Trophoblast cell (in vitro differentiated cells and primary cell): Measurements from ENCODE around the gene SNRK.
A peak's percentile ranks its signal among the peaks of the same experiment; 100 is the strongest.

Source experiments
- DNase-seq, 2 donors: peaks; one replicate each; pipeline ENCODE4 v3.0.0-alpha.2; 2016
- H2AFZ ChIP-seq: 2 replicates; pipeline ENCODE4 v1.6.1; 2013; ENCODE audit warnings: low read length, moderate library complexity, mild to moderate bottlenecking; ENCODE audit not compliant: insufficient read depth, poor library complexity
- H2AK5ac ChIP-seq: 2 replicates; pipeline ENCODE4 v1.6.1; 2013; ENCODE audit warnings: mild to moderate bottlenecking, low read length
- H2BK120ac ChIP-seq: 2 replicates; pipeline ENCODE4 v1.6.1; 2013; ENCODE audit warnings: low read length, mild to moderate bottlenecking, moderate library complexity; ENCODE audit not compliant: insufficient read depth, poor library complexity
- H2BK12ac ChIP-seq: 2 replicates; pipeline ENCODE4 v1.6.1; 2013; ENCODE audit warnings: mild to moderate bottlenecking, low read length, moderate library complexity
- H2BK5ac ChIP-seq: 2 replicates; pipeline ENCODE4 v1.6.1; 2013; ENCODE audit warnings: low read length, low read depth, moderate library complexity, mild to moderate bottlenecking; ENCODE audit not compliant: poor library complexity
- H3K14ac ChIP-seq: 2 replicates; pipeline ENCODE4 v1.6.1; 2013; ENCODE audit warnings: mild to moderate bottlenecking, low read length
- H3K18ac ChIP-seq: 2 replicates; pipeline ENCODE4 v1.6.1; 2013; ENCODE audit warnings: mild to moderate bottlenecking, low read length
- H3K23ac ChIP-seq: 2 replicates; pipeline ENCODE4 v1.6.1; 2013; ENCODE audit warnings: low read length
- H3K27ac ChIP-seq: 2 replicates; pipeline ENCODE4 v1.5.1; 2013; ENCODE audit warnings: low read depth, mild to moderate bottlenecking, inconsistent platforms, low read length, moderate library complexity
- H3K27me3 ChIP-seq: 2 replicates; pipeline ENCODE4 v1.6.1; 2013; ENCODE audit warnings: inconsistent platforms, mild to moderate bottlenecking, low read length, moderate library complexity; ENCODE audit not compliant: insufficient read depth
- H3K36me3 ChIP-seq, 2 experiments: 1 replicate in 1 of 2; 2 replicates in 1 of 2; pipeline ENCODE4 v1.6.1; 2013; ENCODE audit warnings: low read length in 2 of 2, mild to moderate bottlenecking in 2 of 2, moderate library complexity in 1 of 2; ENCODE audit not compliant: insufficient read depth in 2 of 2, control insufficient read depth in 1 of 2
- H3K4ac ChIP-seq: 2 replicates; pipeline ENCODE4 v1.6.1; 2013; ENCODE audit warnings: low read depth, mild to moderate bottlenecking, low read length, moderate library complexity
- H3K4me1 ChIP-seq, 2 experiments: 1 replicate in 1 of 2; 2 replicates in 1 of 2; pipeline ENCODE4 v1.6.1; 2013; ENCODE audit warnings: low read length in 2 of 2, mild to moderate bottlenecking in 2 of 2, moderate library complexity in 1 of 2; ENCODE audit not compliant: insufficient read depth in 2 of 2, control insufficient read depth in 1 of 2
- H3K4me2 ChIP-seq: 2 replicates; pipeline ENCODE4 v1.6.1; 2013; ENCODE audit warnings: inconsistent platforms, mild to moderate bottlenecking, low read length, moderate library complexity
- H3K4me3 ChIP-seq: 2 replicates; pipeline ENCODE4 v1.5.1; 2013; ENCODE audit warnings: mild to moderate bottlenecking, low read depth, low read length, inconsistent platforms
- H3K79me1 ChIP-seq: one replicate; pipeline ENCODE4 v1.6.1; 2013; ENCODE audit warnings: low read length
- H3K79me2 ChIP-seq: 2 replicates; pipeline ENCODE4 v1.6.1; 2013; ENCODE audit warnings: low read length, mild to moderate bottlenecking; ENCODE audit not compliant: control insufficient read depth, insufficient read depth, poor library complexity
- H3K9ac ChIP-seq: 2 replicates; pipeline ENCODE4 v1.6.1; 2013; ENCODE audit warnings: mild to moderate bottlenecking, low read length
- H3K9me3 ChIP-seq: 2 replicates; pipeline ENCODE4 v1.6.1; 2013; ENCODE audit warnings: low read depth, mild to moderate bottlenecking, control low read depth, inconsistent platforms, low read length; ENCODE audit not compliant: insufficient read depth
- H4K12ac ChIP-seq: 2 replicates; pipeline ENCODE4 v1.6.1; 2013; ENCODE audit warnings: low read depth, mild to moderate bottlenecking, low read length, moderate library complexity
- H4K8ac ChIP-seq: 2 replicates; pipeline ENCODE4 v1.6.1; 2013; ENCODE audit warnings: low read depth, mild to moderate bottlenecking, low read length, moderate library complexity
- H4K91ac ChIP-seq: one replicate; pipeline ENCODE4 v1.6.1; 2013; ENCODE audit warnings: low read depth, mild to moderate bottlenecking, low read length, moderate library complexity
- WGBS: extraction: QIAGEN DNeasy Blood & Tissue Kit; methylation state at CpG from one replicate; pipeline ENCODE4 v1.1.7; 2013; ENCODE audit warnings: missing lambda C conversion rate; ENCODE audit not compliant: insufficient read length, insufficient coverage; ENCODE audit errors: extremely low coverage; 5-methylcytosine and 5-hydroxymethylcytosine counted together

Gene SNRK

DNA sequence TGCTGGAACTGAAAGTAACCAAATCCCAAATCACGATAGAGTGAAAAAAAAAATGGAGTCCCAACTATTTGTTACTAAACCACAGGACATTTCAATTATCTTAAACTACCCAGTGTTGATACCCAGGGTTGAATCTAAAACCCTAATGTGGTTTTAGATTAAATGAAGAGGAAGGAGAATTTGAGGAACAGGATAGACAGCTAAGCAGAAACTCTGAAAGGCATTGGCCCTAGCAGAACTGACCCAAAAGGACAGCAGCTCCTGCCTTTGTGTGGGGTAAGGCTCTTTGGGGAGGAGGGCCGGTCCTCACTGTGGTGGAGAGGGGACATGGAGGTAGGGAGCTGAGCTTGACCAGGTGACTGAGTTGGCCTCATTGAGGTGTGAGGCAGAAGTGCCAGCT is 30.7 kb upstream of the SNRK start:
- no peak overlapping the region for H3K9ac ChIP-seq
- DNase-seq: no peak
- H4K8ac ChIP-seq: no peak overlapping the region
- no peak overlapping the region for H4K12ac ChIP-seq
- no peak overlapping the region for H4K91ac ChIP-seq
- H3K9me3 ChIP-seq: no peaks in the 10 kb centered on the region
- H3K27me3 ChIP-seq: no peaks in the 10 kb centered on the region
- no peak overlapping the region for H3K4me2 ChIP-seq
- no peaks in the 10 kb centered on the region for H3K4me1 ChIP-seq
- no peak overlapping the region for H2BK12ac ChIP-seq
- H3K18ac ChIP-seq: no peak overlapping the region
- no peaks in the 10 kb centered on the region for H3K79me1 ChIP-seq
- WGBS: no CpG with 5 or more reads among the region's 2 CpGs
- H2BK120ac ChIP-seq: no peak overlapping the region
- no peak overlapping the region for H3K23ac ChIP-seq
- H2AFZ ChIP-seq: no peak overlapping the region
- H3K36me3 ChIP-seq: no peaks in the 10 kb centered on the region
- no peak overlapping the region for H3K4ac ChIP-seq
- no peak overlapping the region for H3K27ac ChIP-seq
- H2BK5ac ChIP-seq: no peak overlapping the region
- H3K79me2 ChIP-seq: no peaks in the 10 kb centered on the region
- H2AK5ac ChIP-seq: no peak overlapping the region
- no peak overlapping the region for H3K14ac ChIP-seq
- H3K4me3 ChIP-seq: no peak overlapping the region

DNA sequence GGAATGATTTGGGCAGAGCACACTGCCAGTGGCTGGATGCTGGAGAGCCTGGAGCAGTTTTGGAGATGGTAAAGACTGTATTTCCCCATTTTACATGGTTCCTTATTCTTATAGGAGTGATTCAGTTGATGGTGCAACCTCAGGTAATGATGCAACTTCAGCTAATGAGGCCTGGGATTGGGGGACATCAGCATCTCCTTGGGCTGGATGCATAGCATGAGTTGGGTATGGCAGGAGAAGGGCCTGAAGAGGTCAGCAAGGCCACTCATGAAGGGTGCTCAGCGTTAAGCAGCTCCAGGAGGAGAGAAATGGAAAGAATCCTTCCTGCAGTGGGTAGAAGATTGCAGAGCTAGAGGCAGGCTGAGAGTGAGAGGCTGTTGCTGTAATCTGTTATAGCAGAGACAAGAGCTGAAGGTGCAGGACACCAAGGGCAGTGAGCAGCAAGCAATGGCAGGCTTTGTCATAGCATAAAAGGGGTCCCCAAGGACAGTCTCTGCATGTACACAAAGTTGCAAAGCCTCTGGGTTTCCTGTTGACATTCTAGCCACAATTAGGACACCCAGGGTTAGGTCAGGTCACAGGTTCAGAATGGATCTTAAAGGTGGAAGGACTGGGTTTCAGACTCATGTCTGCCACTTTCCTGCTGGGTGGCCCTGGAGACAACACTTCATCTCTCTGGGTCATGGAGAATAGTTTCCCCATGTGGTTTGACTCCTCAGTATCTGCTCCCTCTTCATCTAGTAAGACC is 29.5 kb upstream of the SNRK start:
- Histone ChIP-seq H3K27ac (no peak overlapping the region), H3K4ac (no peak overlapping the region), H3K79me2 (no peaks in the 10 kb centered on the region), H3K4me2 (no peak overlapping the region), H2BK12ac (no peak overlapping the region), H3K4me1 (no peaks in the 10 kb centered on the region), H3K9ac (no peak overlapping the region), H4K8ac (no peak overlapping the region), H4K91ac (no peak overlapping the region), H3K79me1 (no peaks in the 10 kb centered on the region), H3K27me3 (no peaks in the 10 kb centered on the region), H3K36me3 (no peaks in the 10 kb centered on the region), H3K9me3 (no peaks in the 10 kb centered on the region), H4K12ac (no peak overlapping the region), H2AFZ (no peak overlapping the region), H2BK120ac (no peak overlapping the region), H3K18ac (no peak overlapping the region), H2AK5ac (no peak overlapping the region), H3K23ac (no peak overlapping the region), H2BK5ac (no peak overlapping the region), H3K14ac (no peak overlapping the region), H3K4me3 (no peak overlapping the region)
- DNase-seq: peak in 1 of 2 donors; percentile 9
- WGBS: no CpG with 5 or more reads among the region's 1 CpG

DNA sequence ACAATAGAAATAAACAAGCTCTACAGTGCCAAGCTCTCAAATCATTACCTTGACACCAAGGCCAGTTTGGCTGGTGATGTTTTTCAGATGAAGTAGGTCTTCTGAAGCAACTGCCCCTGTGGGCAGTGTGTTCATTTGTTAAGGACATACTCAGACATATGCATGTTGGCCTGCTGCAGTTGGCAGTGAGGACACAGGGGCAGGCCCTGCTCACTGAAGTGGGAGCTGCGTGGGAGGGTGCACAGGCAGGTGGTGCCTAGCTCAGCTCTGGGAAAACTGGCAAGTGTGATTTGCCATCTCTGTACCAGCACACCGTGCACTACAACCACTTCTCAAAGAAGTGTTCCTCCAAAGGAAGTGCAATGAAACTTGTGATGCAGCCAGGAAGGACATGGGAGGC is 28.5 kb upstream of the SNRK start:
- H2BK12ac ChIP-seq: no peak overlapping the region
- no peaks in the 10 kb centered on the region for H3K27me3 ChIP-seq
- no peaks in the 10 kb centered on the region for H3K9me3 ChIP-seq
- no peak overlapping the region for H3K4me3 ChIP-seq
- H2AFZ ChIP-seq: no peak overlapping the region
- no CpG with 5 or more reads among the region's 2 CpGs for WGBS
- no peaks in the 10 kb centered on the region for H3K79me1 ChIP-seq
- no peak overlapping the region for H3K9ac ChIP-seq
- no peak overlapping the region for H3K18ac ChIP-seq
- H3K27ac ChIP-seq: no peak overlapping the region
- no peak overlapping the region for H4K91ac ChIP-seq
- no peak overlapping the region for H4K12ac ChIP-seq
- H3K36me3 ChIP-seq: no peaks in the 10 kb centered on the region
- H3K4me1 ChIP-seq: no peaks in the 10 kb centered on the region
- no peaks in the 10 kb centered on the region for H3K79me2 ChIP-seq
- no peak overlapping the region for H4K8ac ChIP-seq
- H3K4me2 ChIP-seq: no peak overlapping the region
- H3K4ac ChIP-seq: no peak overlapping the region
- H2AK5ac ChIP-seq: no peak overlapping the region
- no peak overlapping the region for H3K14ac ChIP-seq
- no peak for DNase-seq
- no peak overlapping the region for H2BK120ac ChIP-seq
- H3K23ac ChIP-seq: no peak overlapping the region
- H2BK5ac ChIP-seq: no peak overlapping the region

DNA sequence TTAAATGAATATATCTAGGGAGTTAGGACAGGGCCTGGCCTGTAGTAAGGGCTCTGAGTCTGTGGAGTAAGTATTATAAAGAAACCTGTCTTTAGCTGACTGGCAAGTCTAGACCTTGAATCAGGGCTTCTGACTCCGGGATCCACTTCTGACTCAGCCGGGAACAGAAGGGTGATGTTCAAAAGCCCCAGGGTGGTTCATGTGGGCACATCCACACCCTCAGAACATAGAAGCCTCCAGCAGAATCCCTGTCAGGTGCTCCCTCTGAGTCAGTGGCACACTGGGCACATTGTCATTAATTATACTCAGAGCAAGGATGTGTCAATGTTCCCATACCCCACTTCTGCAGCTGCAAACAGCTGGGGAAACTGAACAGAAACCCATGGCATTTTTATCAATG is 26.7 kb upstream of the SNRK start:
- DNase-seq: no peak
- Histone ChIP-seq H2BK120ac (no peak overlapping the region), H3K4me1 (no peaks in the 10 kb centered on the region), H3K9ac (no peak overlapping the region), H3K27me3 (no peaks in the 10 kb centered on the region), H3K4me2 (no peak overlapping the region), H3K79me2 (no peaks in the 10 kb centered on the region), H3K36me3 (no peaks in the 10 kb centered on the region), H3K18ac (no peak overlapping the region), H3K9me3 (no peaks in the 10 kb centered on the region), H3K79me1 (no peaks in the 10 kb centered on the region), H3K4me3 (no peak overlapping the region), H3K4ac (no peak overlapping the region), H3K27ac (no peak overlapping the region), H3K14ac (no peak overlapping the region), H2AFZ (no peak overlapping the region), H4K8ac (no peak overlapping the region), H4K12ac (no peak overlapping the region), H3K23ac (no peak overlapping the region), H2BK5ac (no peak overlapping the region), H2BK12ac (no peak overlapping the region), H4K91ac (no peak overlapping the region), H2AK5ac (no peak overlapping the region)
- WGBS: no CpG with 5 or more reads among the region's 2 CpGs
